Testis (tissue), 3 donors: Measurements from ENCODE around the gene PI4KA. TPM values are rescaled to one million over a fixed set of nuclear protein-coding genes. Genes with fewer than 3 reads are reported as not detected.

Experiments used
- DNase-seq: peaks from one replicate; pipeline ENCODE4 v3.0.0-alpha.2; 2019
- H3K27ac ChIP-seq, 2 donors: fragments of 200-600 bp; sonication (generic); one replicate each; pipeline ENCODE4 v1.5.1; 2019
- H3K27me3 ChIP-seq: fragments of 200-600 bp; sonication (generic); one replicate; pipeline ENCODE4 v1.5.1; 2019
- H3K36me3 ChIP-seq: fragments of 200-600 bp; sonication (generic); one replicate; pipeline ENCODE4 v1.5.1; 2017; ENCODE audit warnings: low read depth; ENCODE audit errors: missing control alignments
- H3K4me1 ChIP-seq: fragments of 200-600 bp; sonication (generic); one replicate; pipeline ENCODE4 v1.5.1; 2019
- H3K4me3 ChIP-seq, 2 donors: fragments of 200-600 bp; sonication (generic); one replicate each; pipeline ENCODE4 v1.5.1; 2017 to 2019
- H3K9me3 ChIP-seq: fragments of 200-600 bp; sonication (generic); one replicate; pipeline ENCODE4 v1.5.1; 2017
- CTCF ChIP-seq, 3 experiments: fragments of 450-650 bp in 2 of 3; fragments of 200-600 bp in 1 of 3; sonication (generic) in 1 of 3; IDR thresholded peaks; one replicate each; pipeline ENCODE4 v1.5.1; 2016 to 2019; ENCODE audit warnings: antibody characterized with exemption in 3 of 3, mild to moderate bottlenecking in 2 of 3, moderate library complexity in 1 of 3
- POLR2A ChIP-seq: fragments of 450-650 bp; IDR thresholded peaks from one replicate; pipeline ENCODE4 v1.6.1; 2017; ENCODE audit warnings: antibody characterized with exemption, mild to moderate bottlenecking, moderate library complexity
- WGBS, 2 donors: methylation state at CpG; one replicate each; pipeline ENCODE4 v1.1.5; 2018; 5-methylcytosine and 5-hydroxymethylcytosine counted together
- intact Hi-C: fragments of 100-400 bp; cut with DNase I; formaldehyde crosslinking; loops from one replicate; pipeline ENCODE4 v1.15.1; 2023; ENCODE audit warnings: low total_unique reads
- polyA plus RNA-seq: library from polyadenylated mRNA; stranded (reverse); fragments of 350-450 nt; fragmentation: Illumina TruSeq; extraction: RNeasy Lipid Tissue Mini Kit (QIAGEN cat#74804); gene quantifications from one replicate; pipeline ENCODE4 v1.2.3, GENCODE V29; 2014; ENCODE audit warnings: low read depth, low replicate concordance; ENCODE audit not compliant: insufficient read depth
- total RNA-seq, 2 donors: library from RNA; depleted of rRNA; stranded (reverse); fragments of >200 nt; gene quantifications; one replicate each; pipeline ENCODE4 v1.2.3, GENCODE V29; 2016

Gene PI4KA
- total and polyA plus RNA-seq, 3 donors from 2014 or later, result 124 to 196 (median 140) TPM

- no peak for DNase-seq
- intact Hi-C loops, result no loop called here
- TF ChIP-seq CTCF (IDR thresholded peaks at IDR 0.05) (no peak), POLR2A (no peak)
- H3K27ac ChIP-seq, result no peak overlapping the region
- H3K4me3 ChIP-seq, result no peak overlapping the region
- no peaks in the 10 kb centered on the region for H3K27me3 ChIP-seq
- WGBS, 2 donors, result 80 to 86% methylated on average over 1 of the region's 1 CpG
- no peaks in the 10 kb centered on the region for H3K9me3 ChIP-seq
- H3K36me3 ChIP-seq, result no peaks in the 10 kb centered on the region
- H3K4me1 ChIP-seq, result no peaks in the 10 kb centered on the region
Measured at GRCh38 chr22:20661473-20661872, 197.1 kb downstream of the PI4KA start.

- intact Hi-C loops, result no loop called here
- no peaks in the 10 kb centered on the region for H3K27me3 ChIP-seq
- H3K27ac ChIP-seq, result no peak overlapping the region
- TF ChIP-seq CTCF (IDR thresholded peaks at IDR 0.05) (no peak), POLR2A (no peak)
- H3K4me1 ChIP-seq, result no peaks in the 10 kb centered on the region
- H3K4me3 ChIP-seq, result no peak overlapping the region
- no peak for DNase-seq
- H3K9me3 ChIP-seq, result no peaks in the 10 kb centered on the region
- no peaks in the 10 kb centered on the region for H3K36me3 ChIP-seq
- 66 to 78% methylated on average over 6 of the region's 6 CpGs for WGBS, 2 donors
Measured at GRCh38 chr22:20660441-20661054, 198.1 kb downstream of the PI4KA start.

- no peaks in the 10 kb centered on the region for H3K27me3 ChIP-seq
- no peaks in the 10 kb centered on the region for H3K9me3 ChIP-seq
- 45 to 74% methylated on average over 2 of the region's 2 CpGs for whole genome bisulfite sequencing, 2 donors
- no peaks in the 10 kb centered on the region for H3K4me1 ChIP-seq
- TF ChIP-seq POLR2A (no peak), CTCF (IDR thresholded peaks at IDR 0.05) (no peak)
- no peak overlapping the region for H3K27ac ChIP-seq
- no peak overlapping the region for H3K4me3 ChIP-seq
- intact Hi-C loops, result no loop called here
- no peak for DNase-seq
- H3K36me3 ChIP-seq, result no peaks in the 10 kb centered on the region
Measured at GRCh38 chr22:20659920-20660319, 198.7 kb downstream of the PI4KA start.

- H3K4me3 ChIP-seq, result no peak overlapping the region
- H3K27me3 ChIP-seq, result no peaks in the 10 kb centered on the region
- no peak for TF ChIP-seq POLR2A
- no peak for TF ChIP-seq CTCF (IDR thresholded peaks at IDR 0.05)
- intact Hi-C loops, result no loop called here
- no peaks in the 10 kb centered on the region for H3K9me3 ChIP-seq
- DNase-seq, result no peak
- H3K27ac ChIP-seq, result no peak overlapping the region
- no peaks in the 10 kb centered on the region for H3K36me3 ChIP-seq
- no peaks in the 10 kb centered on the region for H3K4me1 ChIP-seq
- WGBS, 2 donors, result 44 to 83% methylated on average over 1 of the region's 1 CpG
Measured at GRCh38 chr22:20659258-20659657, 199.4 kb downstream of the PI4KA start.
